ENCODE measurements around the gene GMDS.

The GMDS gene

DNA sequence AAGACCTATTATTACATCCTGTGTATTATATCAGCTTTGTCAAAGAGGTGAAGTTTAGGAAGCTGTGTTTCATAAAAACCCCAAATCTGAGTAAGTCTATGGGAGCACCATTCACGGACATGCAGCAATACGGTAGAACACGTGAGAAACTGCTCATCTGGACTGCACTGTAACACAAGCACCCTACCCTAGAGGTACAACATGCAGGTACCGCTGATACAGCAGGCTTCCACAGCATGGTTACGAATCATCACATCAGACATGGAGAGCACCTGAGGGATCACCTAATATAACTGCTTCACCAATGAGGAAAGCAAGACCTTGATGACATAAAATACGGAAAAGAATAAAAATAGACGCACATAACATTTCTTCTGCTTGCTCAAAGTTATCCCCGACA, 96.7 kb downstream of the GMDS start:
- no peaks in the 10 kb centered on the region for H3K9me3 ChIP-seq (ENCODE audit: control insufficient read depth in 2 of 2, low read length in 2 of 2)
- H3K9ac ChIP-seq (ENCODE audit: low read depth in 1 of 2, low read length in 2 of 2) = no peak overlapping the region

DNA sequence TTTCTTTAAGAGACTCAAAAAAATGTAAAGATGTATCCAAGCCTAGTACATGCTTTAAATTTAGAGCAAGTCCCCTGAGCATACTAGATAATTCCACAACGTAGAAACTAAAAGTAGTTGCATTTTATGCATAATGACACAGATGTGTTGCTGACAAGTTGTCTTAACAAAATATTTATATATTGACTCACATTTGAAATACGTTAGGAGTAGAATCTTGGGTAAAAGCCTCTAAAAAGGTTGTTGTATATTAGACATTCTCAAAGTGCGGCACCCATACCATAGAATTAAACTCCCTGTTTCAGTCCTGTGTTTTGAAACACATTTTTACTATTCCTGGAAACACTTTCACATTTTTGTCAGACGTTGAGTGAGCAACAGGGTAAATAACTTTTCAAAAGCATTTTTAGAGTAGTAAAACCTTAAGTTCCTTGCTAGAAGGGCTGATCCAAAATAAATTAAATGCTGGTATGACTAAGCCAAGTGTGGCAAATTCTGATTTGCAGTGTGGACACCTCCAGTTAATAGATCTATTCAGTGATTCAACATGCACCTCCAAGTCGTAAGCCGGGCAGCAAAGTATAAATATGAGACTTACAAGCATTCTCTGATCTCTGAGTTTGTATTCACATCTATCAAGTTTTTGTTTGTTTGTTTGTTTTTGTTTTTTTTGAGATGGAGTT, 97.5 kb downstream of the GMDS start:
- H3K9ac ChIP-seq (ENCODE audit: low read depth in 1 of 2, low read length in 2 of 2) = no peak overlapping the region
- no peaks in the 10 kb centered on the region for H3K36me3 ChIP-seq (ENCODE audit: control insufficient read depth in 2 of 2, insufficient read depth in 2 of 2, low read length in 2 of 2)
- H3K4me1 ChIP-seq (ENCODE audit: control insufficient read depth in 2 of 2, insufficient read depth in 2 of 2, low read length in 2 of 2) = no peaks in the 10 kb centered on the region
- no peak overlapping the region for H3K4me3 ChIP-seq (ENCODE audit: low read length in 2 of 2)
- H3K27me3 ChIP-seq (ENCODE audit: control insufficient read depth in 2 of 2, insufficient read depth in 2 of 2, low read length in 2 of 2) = no peaks in the 10 kb centered on the region
- H3K9me3 ChIP-seq (ENCODE audit: control insufficient read depth in 2 of 2, low read length in 2 of 2) = no peaks in the 10 kb centered on the region
- no peak overlapping the region for H3K27ac ChIP-seq (ENCODE audit: low read depth in 2 of 2, low read length in 2 of 2)

More for the DNA sequence above, 96.7 kb downstream of the GMDS start:
- no peak overlapping the region for H3K27ac ChIP-seq (ENCODE audit: low read depth in 2 of 2, low read length in 2 of 2)
- H3K4me1 ChIP-seq (ENCODE audit: control insufficient read depth in 2 of 2, insufficient read depth in 2 of 2, low read length in 2 of 2) = no peaks in the 10 kb centered on the region
- no peak overlapping the region for H3K4me3 ChIP-seq (ENCODE audit: low read length in 2 of 2)
- H3K27me3 ChIP-seq (ENCODE audit: control insufficient read depth in 2 of 2, insufficient read depth in 2 of 2, low read length in 2 of 2) = no peaks in the 10 kb centered on the region
- H3K36me3 ChIP-seq (ENCODE audit: control insufficient read depth in 2 of 2, insufficient read depth in 2 of 2, low read length in 2 of 2) = no peaks in the 10 kb centered on the region

DNA sequence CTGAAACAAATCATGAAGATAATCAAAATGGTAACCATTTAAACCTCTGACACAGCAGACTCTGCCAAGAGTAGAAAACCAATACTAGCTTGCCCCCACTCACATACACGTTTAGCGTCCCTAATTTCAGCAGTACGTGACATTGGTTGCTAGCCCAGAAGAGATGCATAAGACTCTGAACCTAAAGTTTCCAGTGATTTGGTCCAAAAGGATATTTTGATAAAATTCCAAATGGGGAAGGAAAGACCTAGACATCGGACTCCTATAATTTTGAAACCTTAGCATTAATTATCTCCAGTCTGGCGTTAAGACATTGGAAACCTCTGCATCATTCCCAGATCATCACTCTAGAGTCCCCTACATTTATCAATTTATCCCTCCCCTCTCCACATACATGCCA, 98.1 kb downstream of the GMDS start:
- Histone ChIP-seq H3K27me3 (ENCODE audit: control insufficient read depth in 2 of 2, insufficient read depth in 2 of 2, low read length in 2 of 2) (no peaks in the 10 kb centered on the region), H3K4me1 (ENCODE audit: control insufficient read depth in 2 of 2, insufficient read depth in 2 of 2, low read length in 2 of 2) (no peaks in the 10 kb centered on the region), H3K4me3 (ENCODE audit: low read length in 2 of 2) (no peak overlapping the region), H3K27ac (ENCODE audit: low read depth in 2 of 2, low read length in 2 of 2) (no peak overlapping the region), H3K9me3 (ENCODE audit: control insufficient read depth in 2 of 2, low read length in 2 of 2) (no peaks in the 10 kb centered on the region), H3K9ac (ENCODE audit: low read depth in 1 of 2, low read length in 2 of 2) (no peak overlapping the region), H3K36me3 (ENCODE audit: control insufficient read depth in 2 of 2, insufficient read depth in 2 of 2, low read length in 2 of 2) (no peaks in the 10 kb centered on the region)

DNA sequence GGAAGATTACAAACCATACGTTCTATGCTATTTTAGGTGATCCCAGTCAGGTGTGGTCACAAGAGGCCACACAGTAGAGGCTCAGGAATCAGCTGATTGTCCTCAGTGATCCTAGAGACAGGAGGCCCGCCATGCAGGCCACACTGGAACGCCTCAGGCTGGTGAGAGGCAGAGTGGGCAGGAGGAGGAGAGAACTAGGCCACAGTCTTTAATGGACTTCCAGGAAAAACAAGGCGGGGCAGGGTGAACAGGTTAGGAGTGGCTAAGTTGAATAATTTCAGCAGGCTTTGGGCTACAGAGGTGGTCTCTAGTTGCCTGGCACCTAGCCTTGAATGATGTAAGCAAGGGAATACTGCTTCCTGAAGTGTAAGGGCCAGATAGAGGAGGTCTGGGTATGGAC, 101.2 kb downstream of the GMDS start:
- no peak overlapping the region for H3K27ac ChIP-seq (ENCODE audit: low read depth in 2 of 2, low read length in 2 of 2)
- no peaks in the 10 kb centered on the region for H3K9me3 ChIP-seq (ENCODE audit: control insufficient read depth in 2 of 2, low read length in 2 of 2)
- no peak overlapping the region for H3K9ac ChIP-seq (ENCODE audit: low read depth in 1 of 2, low read length in 2 of 2)
- H3K27me3 ChIP-seq (ENCODE audit: control insufficient read depth in 2 of 2, insufficient read depth in 2 of 2, low read length in 2 of 2) = no peaks in the 10 kb centered on the region
- no peaks in the 10 kb centered on the region for H3K36me3 ChIP-seq (ENCODE audit: control insufficient read depth in 2 of 2, insufficient read depth in 2 of 2, low read length in 2 of 2)
- no peaks in the 10 kb centered on the region for H3K4me1 ChIP-seq (ENCODE audit: control insufficient read depth in 2 of 2, insufficient read depth in 2 of 2, low read length in 2 of 2)
- no peak overlapping the region for H3K4me3 ChIP-seq (ENCODE audit: low read length in 2 of 2)

DNA sequence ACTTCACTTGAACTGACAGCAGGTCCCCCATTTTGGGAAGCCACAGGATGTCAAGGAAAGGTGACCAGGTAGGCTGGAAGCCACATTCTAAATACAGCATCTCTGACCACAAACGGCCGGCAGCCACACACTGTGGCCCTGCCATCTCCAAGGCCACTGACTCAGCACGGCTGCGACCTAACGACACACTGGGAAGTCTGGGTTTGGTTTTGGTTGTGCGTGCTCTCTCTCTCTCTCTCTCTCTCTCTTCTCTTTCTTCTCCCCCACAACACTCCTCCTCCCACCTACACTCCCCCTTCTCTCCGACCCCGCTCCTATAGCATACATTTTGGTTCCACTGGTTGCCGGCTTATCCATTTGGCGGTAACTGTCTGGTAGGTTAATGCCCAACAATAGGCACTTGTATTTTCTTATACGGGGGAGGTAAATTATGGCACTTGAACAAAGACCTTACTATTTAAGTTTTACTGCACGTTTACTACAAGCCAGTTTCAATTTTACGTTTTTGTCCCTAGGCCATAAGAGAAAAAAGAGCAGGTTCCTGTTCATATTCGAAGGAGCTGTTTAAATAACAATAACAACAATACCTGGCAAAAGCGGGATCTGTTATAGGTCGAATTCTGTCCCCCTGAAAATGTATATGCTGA, 103.6 kb downstream of the GMDS start:
- Histone ChIP-seq H3K9ac (ENCODE audit: low read depth in 1 of 2, low read length in 2 of 2) (no peak overlapping the region), H3K36me3 (ENCODE audit: control insufficient read depth in 2 of 2, insufficient read depth in 2 of 2, low read length in 2 of 2) (no peaks in the 10 kb centered on the region), H3K4me3 (ENCODE audit: low read length in 2 of 2) (no peak overlapping the region), H3K27me3 (ENCODE audit: control insufficient read depth in 2 of 2, insufficient read depth in 2 of 2, low read length in 2 of 2) (no peaks in the 10 kb centered on the region), H3K9me3 (ENCODE audit: control insufficient read depth in 2 of 2, low read length in 2 of 2) (no peaks in the 10 kb centered on the region), H3K4me1 (ENCODE audit: control insufficient read depth in 2 of 2, insufficient read depth in 2 of 2, low read length in 2 of 2) (no peaks in the 10 kb centered on the region), H3K27ac (ENCODE audit: low read depth in 2 of 2, low read length in 2 of 2) (no peak overlapping the region)

DNA sequence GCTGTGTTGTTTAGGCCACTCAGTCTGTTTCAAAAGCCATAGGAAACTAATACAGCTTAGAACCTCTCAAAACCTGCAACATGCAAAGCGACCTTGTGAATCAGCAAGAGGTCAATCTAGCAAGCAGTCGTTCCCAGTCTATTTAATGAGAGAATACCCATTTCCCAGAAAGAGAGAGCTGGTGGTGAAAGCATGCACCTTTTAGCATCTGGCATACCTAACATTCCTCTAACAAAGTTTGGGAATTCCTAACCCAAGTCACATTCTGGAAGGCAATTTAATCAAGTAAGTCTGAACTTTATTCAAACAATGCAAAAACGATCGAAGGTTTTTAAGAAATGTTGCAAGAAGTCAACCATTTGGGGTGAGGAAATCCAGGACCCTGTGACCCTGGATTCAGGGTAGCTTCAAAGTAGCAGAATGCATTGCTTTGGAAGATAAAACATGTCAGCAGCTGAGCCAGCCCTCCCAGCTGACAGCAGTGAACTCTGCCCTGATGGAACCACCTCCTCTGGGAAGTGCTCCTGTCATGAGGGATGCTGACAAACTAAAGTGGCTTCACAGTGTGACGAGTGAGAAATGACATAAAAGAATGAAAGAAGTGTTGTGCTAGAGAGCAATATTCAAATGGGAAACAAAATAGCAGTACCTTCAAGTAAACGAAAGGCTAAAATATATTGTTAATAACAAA, 104.8 kb downstream of the GMDS start:
- Histone ChIP-seq H3K27ac (ENCODE audit: low read depth in 2 of 2, low read length in 2 of 2) (no peak overlapping the region), H3K27me3 (ENCODE audit: control insufficient read depth in 2 of 2, insufficient read depth in 2 of 2, low read length in 2 of 2) (no peaks in the 10 kb centered on the region), H3K4me3 (ENCODE audit: low read length in 2 of 2) (no peak overlapping the region), H3K9me3 (ENCODE audit: control insufficient read depth in 2 of 2, low read length in 2 of 2) (no peaks in the 10 kb centered on the region), H3K36me3 (ENCODE audit: control insufficient read depth in 2 of 2, insufficient read depth in 2 of 2, low read length in 2 of 2) (no peaks in the 10 kb centered on the region), H3K4me1 (ENCODE audit: control insufficient read depth in 2 of 2, insufficient read depth in 2 of 2, low read length in 2 of 2) (no peaks in the 10 kb centered on the region), H3K9ac (ENCODE audit: low read depth in 1 of 2, low read length in 2 of 2) (no peak overlapping the region)

DNA sequence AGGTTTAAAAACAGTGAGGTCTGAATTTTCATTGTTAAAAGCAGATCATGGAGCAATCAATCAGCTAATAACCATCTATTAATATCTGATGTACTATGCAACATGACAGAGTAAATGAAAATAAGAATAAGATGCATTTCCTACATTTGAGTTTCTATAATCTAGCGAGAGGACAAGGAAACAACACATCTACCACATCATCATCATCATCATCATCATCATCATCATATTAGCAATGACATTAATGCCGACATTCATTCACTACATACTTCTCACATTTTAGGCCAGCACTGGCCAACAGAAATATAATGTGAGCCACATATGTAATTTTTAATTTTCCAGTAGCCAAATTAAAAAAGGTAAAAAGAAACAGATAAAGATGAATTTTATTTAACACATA, 110.0 kb downstream of the GMDS start:
- Histone ChIP-seq H3K27me3 (ENCODE audit: control insufficient read depth in 2 of 2, insufficient read depth in 2 of 2, low read length in 2 of 2) (no peaks in the 10 kb centered on the region), H3K27ac (ENCODE audit: low read depth in 2 of 2, low read length in 2 of 2) (no peak overlapping the region), H3K36me3 (ENCODE audit: control insufficient read depth in 2 of 2, insufficient read depth in 2 of 2, low read length in 2 of 2) (no peaks in the 10 kb centered on the region), H3K9ac (ENCODE audit: low read depth in 1 of 2, low read length in 2 of 2) (no peak overlapping the region), H3K4me1 (ENCODE audit: control insufficient read depth in 2 of 2, insufficient read depth in 2 of 2, low read length in 2 of 2) (peaks cover 0 to 6% of the 10 kb centered on the region in 2 donors), H3K9me3 (ENCODE audit: control insufficient read depth in 2 of 2, low read length in 2 of 2) (no peaks in the 10 kb centered on the region), H3K4me3 (ENCODE audit: low read length in 2 of 2) (no peak overlapping the region)

DNA sequence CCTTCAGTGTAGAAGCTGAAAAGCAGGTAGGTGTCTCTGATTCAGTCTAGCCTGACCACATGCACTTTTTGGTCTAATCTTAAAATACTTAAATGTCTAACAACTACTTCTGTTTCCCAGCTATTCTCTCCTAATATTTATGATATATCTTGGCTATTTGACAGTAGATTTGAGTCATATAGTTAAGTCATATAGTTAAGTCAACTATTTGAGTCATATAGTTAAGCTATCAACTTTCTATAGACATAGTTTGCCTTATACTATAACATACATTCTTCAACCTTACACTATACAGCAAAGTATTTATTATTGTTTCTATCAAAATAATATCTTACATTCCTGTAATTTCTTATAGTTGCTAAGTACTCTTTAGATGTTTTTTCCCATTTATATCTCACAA, 110.9 kb downstream of the GMDS start:
- Histone ChIP-seq H3K9ac (ENCODE audit: low read depth in 1 of 2, low read length in 2 of 2) (no peak overlapping the region), H3K27me3 (ENCODE audit: control insufficient read depth in 2 of 2, insufficient read depth in 2 of 2, low read length in 2 of 2) (no peaks in the 10 kb centered on the region), H3K36me3 (ENCODE audit: control insufficient read depth in 2 of 2, insufficient read depth in 2 of 2, low read length in 2 of 2) (no peaks in the 10 kb centered on the region), H3K4me3 (ENCODE audit: low read length in 2 of 2) (no peak overlapping the region), H3K9me3 (ENCODE audit: control insufficient read depth in 2 of 2, low read length in 2 of 2) (no peaks in the 10 kb centered on the region), H3K4me1 (ENCODE audit: control insufficient read depth in 2 of 2, insufficient read depth in 2 of 2, low read length in 2 of 2) (peaks cover 0 to 6% of the 10 kb centered on the region in 2 donors), H3K27ac (ENCODE audit: low read depth in 2 of 2, low read length in 2 of 2) (no peak overlapping the region)

DNA sequence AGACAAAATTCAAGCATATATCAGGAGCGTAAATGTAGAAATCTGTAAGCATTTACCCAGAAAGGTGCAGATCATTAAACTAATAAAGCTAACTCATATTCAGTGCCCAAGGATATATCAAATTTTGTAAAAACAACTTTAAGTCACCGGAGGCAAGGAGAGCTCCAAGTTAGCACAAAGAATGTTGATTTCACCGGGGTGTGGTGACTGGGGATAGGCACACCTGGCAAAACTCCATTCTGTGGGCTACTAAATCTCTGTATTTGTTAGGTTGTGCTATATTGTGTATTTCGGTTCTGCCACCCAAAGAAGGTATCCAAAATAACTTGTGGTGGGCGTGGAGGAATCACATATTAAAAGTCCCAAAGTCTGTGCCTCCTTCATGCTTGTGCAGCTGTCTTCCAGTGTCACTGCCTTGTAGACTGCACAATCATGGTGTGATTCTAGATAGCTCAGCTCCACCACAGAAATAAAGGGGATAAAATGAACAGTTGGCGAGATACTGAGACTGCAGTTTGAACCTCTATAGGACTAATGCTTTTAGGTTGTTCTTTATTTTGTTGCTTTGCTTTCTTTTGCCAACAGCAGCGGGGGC, 111.6 kb downstream of the GMDS start:
- no peak overlapping the region for H3K27ac ChIP-seq (ENCODE audit: low read depth in 2 of 2, low read length in 2 of 2)
- no peaks in the 10 kb centered on the region for H3K27me3 ChIP-seq (ENCODE audit: control insufficient read depth in 2 of 2, insufficient read depth in 2 of 2, low read length in 2 of 2)
- no peak overlapping the region for H3K9ac ChIP-seq (ENCODE audit: low read depth in 1 of 2, low read length in 2 of 2)
- H3K9me3 ChIP-seq (ENCODE audit: control insufficient read depth in 2 of 2, low read length in 2 of 2) = no peaks in the 10 kb centered on the region
- no peak overlapping the region for H3K4me3 ChIP-seq (ENCODE audit: low read length in 2 of 2)
- no peaks in the 10 kb centered on the region for H3K36me3 ChIP-seq (ENCODE audit: control insufficient read depth in 2 of 2, insufficient read depth in 2 of 2, low read length in 2 of 2)
- H3K4me1 ChIP-seq (ENCODE audit: control insufficient read depth in 2 of 2, insufficient read depth in 2 of 2, low read length in 2 of 2) = peaks cover 0 to 6% of the 10 kb centered on the region in 2 donors

DNA sequence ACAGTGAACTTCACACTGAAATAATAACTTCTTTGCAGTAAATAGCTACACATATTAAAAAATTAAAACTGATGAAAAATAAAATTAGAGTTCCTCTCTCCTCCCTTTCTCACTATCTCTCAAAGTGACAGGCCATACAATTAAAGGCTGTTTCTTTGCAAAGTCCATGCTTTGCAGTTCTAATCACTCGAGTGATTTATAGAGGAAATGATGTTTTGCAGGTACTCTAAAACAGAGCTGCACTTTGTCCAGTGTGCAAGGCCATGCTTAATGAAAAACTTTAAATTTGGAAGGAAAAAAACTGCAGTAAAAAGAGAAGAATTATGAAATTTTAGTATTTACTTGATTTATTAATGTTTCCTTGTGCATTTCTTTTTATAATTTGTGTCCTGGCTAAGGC, 112.5 kb downstream of the GMDS start:
- H3K27me3 ChIP-seq (ENCODE audit: control insufficient read depth in 2 of 2, insufficient read depth in 2 of 2, low read length in 2 of 2) = no peaks in the 10 kb centered on the region
- no peaks in the 10 kb centered on the region for H3K36me3 ChIP-seq (ENCODE audit: control insufficient read depth in 2 of 2, insufficient read depth in 2 of 2, low read length in 2 of 2)
- no peak overlapping the region for H3K27ac ChIP-seq (ENCODE audit: low read depth in 2 of 2, low read length in 2 of 2)
- H3K9ac ChIP-seq (ENCODE audit: low read depth in 1 of 2, low read length in 2 of 2) = no peak overlapping the region
- H3K4me3 ChIP-seq (ENCODE audit: low read length in 2 of 2) = no peak overlapping the region
- no peaks in the 10 kb centered on the region for H3K9me3 ChIP-seq (ENCODE audit: control insufficient read depth in 2 of 2, low read length in 2 of 2)
- H3K4me1 ChIP-seq (ENCODE audit: control insufficient read depth in 2 of 2, insufficient read depth in 2 of 2, low read length in 2 of 2) = peaks cover 0 to 6% of the 10 kb centered on the region in 2 donors
